GM20000 (cell line): ENCODE results near the gene GPR15.

Source experiments
- DNase-seq: peaks from one replicate; pipeline ENCODE4 v3.0.0; 2012; ENCODE audit warnings: low spot score
- TF ChIP-seq, protein P1 (sequence below): IDR thresholded peaks from 2 replicates; pipeline ENCODE4 v1.5.1; 2012; ENCODE audit warnings: mild to moderate bottlenecking, control low read depth; ENCODE audit errors: extremely low read depth, missing control alignments

Gene GPR15

DNA sequence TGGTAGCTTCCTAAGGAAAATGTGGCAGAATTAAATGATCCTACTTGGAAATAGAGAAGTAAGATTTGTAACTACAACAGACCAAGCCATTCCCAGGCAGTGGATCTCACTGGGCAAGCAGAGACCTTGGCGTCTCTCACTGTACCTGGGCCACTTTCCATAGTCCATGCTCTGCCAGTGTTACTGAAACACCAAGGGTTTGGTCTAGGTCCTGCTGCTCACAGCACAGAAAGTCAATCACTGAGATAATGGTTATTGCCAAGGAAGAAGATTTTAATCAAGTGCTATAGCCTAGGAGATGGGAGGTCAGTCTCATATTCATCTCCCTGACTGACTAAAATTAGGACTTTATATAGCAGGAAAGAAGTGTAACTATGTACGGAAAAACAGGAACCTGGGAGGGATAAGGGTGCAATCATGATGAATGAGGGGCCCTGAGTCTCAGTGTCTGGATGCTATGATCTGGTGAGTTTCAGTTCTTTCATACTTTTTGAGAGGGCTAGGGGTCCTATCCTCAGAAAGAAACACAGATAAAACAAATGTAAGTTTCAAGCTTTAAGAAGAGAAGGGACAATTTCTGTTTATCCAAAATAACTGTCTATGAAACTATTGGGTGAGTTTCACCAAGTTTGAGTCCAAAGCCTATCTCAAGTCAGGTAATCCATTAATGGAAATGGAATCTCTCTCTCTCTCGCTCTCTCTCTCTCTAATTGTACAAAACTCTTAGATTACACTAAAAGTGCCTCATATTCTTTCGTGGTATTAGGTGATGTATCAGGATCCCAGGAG lies 20.6 kb downstream of the GPR15 start:
- TF ChIP-seq, protein P1, sequence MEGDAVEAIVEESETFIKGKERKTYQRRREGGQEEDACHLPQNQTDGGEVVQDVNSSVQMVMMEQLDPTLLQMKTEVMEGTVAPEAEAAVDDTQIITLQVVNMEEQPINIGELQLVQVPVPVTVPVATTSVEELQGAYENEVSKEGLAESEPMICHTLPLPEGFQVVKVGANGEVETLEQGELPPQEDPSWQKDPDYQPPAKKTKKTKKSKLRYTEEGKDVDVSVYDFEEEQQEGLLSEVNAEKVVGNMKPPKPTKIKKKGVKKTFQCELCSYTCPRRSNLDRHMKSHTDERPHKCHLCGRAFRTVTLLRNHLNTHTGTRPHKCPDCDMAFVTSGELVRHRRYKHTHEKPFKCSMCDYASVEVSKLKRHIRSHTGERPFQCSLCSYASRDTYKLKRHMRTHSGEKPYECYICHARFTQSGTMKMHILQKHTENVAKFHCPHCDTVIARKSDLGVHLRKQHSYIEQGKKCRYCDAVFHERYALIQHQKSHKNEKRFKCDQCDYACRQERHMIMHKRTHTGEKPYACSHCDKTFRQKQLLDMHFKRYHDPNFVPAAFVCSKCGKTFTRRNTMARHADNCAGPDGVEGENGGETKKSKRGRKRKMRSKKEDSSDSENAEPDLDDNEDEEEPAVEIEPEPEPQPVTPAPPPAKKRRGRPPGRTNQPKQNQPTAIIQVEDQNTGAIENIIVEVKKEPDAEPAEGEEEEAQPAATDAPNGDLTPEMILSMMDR: no peak
- no peak for DNase-seq

GRCh38 chr3:98553021-98553563 lies 21.3 kb downstream of the GPR15 start:
- TF ChIP-seq, protein P1: no peak
- no peak for DNase-seq

GRCh38 chr3:98553753-98554152 lies 22.0 kb downstream of the GPR15 start:
- TF ChIP-seq, protein P1: no peak
- no peak for DNase-seq

DNA sequence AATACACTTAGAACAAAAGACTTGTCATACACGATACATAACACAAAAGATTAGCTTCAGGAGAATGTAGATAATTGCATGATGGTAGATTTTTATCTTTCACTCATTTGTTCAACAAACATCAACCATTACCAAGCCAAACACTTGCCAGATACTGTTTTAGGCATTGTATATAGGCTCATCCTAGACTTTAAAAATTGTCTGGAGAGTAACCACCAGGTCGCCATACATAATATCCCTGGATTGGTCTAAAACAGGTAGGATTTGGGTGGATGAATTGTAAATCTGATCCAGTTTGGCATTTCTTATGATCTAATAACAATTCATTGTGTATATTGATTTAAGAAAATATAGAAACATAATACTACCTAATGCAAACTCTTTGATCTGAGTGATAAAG lies 22.8 kb downstream of the GPR15 start:
- no peak for DNase-seq
- TF ChIP-seq, protein P1: no peak

DNA sequence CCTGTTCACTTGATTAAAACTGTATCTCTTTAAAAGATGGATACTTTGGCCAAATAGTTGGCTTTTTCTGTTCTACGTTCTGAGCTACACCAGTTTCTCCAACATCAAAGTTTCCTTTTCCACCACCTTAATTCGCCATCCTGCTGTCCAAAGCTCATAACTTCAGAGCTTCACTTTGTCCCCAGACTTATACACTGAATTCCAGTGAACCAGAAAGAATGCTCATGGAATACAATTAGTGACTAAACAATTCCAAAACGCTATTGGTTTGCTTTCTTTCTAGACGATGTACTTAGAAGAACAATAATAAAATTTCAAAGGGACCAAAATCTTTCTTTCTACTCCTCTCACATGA lies 23.2 kb downstream of the GPR15 start:
- DNase-seq: no peak
- TF ChIP-seq, protein P1: no peak

- TF ChIP-seq, protein P1: no peak
- peak; percentile 51 for DNase-seq
Measured at GRCh38 chr3:98556164-98557130, 24.7 kb downstream of the GPR15 start.
